Measurements from ENCODE around the gene LSR. TPM values are rescaled to one million over a fixed set of nuclear protein-coding genes. Genes with fewer than 3 reads are reported as not detected.

LSR gene
- total RNA-seq, 1 donor from 2014 or later, result 8.1 TPM

DNA sequence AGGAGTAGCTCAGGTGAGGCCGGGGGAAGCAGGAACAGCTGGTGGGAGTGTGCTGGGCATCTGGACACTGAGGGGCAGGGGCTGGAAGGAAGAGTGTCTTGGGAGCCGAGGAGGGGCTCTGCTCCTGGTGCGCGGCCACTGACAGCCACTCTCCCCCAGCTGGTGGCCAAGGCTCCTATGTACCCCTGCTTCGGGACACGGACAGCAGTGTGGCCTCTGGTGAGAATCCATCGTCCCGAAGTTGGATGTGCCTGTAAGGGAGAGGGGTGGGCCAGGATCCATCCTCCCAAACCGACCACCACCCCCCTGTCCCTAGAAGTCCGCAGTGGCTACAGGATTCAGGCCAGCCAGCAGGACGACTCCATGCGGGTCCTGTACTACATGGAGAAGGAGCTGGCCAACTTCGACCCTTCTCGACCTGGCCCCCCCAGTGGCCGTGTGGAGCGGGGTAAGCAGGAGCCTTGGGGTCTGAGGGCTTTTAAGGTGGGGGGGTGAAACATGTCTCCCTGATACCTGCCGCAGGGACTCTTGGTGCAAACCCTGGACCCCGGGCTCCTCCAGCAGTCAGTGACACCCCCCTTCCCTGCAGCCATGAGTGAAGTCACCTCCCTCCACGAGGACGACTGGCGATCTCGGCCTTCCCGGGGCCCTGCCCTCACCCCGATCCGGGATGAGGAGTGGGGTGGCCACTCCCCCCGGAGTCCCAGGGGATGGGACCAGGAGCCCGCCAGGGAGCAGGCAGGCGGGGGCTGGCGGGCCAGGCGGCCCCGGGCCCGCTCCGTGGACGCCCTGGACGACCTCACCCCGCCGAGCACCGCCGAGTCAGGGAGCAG is 17.9 kb downstream of the LSR start:
- DNase-seq (ENCODE audit: low spot score), result peak; percentile 88

DNA sequence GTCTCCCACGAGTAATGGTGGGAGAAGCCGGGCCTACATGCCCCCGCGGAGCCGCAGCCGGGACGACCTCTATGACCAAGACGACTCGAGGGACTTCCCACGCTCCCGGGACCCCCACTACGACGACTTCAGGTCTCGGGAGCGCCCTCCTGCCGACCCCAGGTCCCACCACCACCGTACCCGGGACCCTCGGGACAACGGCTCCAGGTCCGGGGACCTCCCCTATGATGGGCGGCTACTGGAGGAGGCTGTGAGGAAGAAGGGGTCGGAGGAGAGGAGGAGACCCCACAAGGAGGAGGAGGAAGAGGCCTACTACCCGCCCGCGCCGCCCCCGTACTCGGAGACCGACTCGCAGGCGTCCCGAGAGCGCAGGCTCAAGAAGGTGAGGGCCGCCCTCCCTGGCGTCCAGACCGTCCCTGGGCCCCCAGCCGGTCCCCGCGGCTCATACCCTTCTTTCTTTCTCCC is 18.6 kb downstream of the LSR start:
- DNase-seq (ENCODE audit: low spot score), result peak; percentile 91

DNA sequence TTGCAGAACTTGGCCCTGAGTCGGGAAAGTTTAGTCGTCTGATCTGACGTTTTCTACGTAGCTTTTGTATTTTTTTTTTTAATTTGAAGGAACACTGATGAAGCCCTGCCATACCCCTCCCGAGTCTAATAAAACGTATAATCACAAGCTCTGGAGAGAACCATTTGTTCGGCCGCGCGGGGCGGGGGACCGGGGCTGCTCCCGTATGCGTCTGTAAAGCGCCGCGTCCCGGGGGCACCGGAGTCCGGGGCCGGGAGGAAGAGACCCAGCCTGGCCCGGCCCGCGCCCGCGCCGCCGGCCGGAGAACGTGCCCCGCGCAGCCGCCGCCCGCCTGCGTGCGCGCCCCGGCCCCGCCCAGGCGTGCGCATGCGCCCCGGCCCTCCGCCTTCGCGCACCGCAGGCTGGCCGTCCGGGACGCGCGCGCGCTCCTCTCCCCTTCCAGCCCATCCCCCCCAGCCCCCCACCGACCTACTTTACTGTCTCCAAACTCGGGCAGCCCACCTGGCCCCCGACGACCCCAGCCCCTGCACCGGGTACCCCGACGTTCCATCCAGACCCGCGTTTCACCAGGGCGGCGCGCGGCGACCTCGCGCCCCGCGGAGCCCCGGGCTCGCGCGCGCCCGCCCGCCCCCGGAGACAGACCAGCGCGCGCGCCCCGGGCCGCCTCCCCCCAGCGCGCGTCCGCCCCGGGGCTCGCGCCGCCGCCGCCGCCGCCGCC is 19.2 kb downstream of the LSR start:
- peak; percentile 95 for DNase-seq (ENCODE audit: low spot score)

DNA sequence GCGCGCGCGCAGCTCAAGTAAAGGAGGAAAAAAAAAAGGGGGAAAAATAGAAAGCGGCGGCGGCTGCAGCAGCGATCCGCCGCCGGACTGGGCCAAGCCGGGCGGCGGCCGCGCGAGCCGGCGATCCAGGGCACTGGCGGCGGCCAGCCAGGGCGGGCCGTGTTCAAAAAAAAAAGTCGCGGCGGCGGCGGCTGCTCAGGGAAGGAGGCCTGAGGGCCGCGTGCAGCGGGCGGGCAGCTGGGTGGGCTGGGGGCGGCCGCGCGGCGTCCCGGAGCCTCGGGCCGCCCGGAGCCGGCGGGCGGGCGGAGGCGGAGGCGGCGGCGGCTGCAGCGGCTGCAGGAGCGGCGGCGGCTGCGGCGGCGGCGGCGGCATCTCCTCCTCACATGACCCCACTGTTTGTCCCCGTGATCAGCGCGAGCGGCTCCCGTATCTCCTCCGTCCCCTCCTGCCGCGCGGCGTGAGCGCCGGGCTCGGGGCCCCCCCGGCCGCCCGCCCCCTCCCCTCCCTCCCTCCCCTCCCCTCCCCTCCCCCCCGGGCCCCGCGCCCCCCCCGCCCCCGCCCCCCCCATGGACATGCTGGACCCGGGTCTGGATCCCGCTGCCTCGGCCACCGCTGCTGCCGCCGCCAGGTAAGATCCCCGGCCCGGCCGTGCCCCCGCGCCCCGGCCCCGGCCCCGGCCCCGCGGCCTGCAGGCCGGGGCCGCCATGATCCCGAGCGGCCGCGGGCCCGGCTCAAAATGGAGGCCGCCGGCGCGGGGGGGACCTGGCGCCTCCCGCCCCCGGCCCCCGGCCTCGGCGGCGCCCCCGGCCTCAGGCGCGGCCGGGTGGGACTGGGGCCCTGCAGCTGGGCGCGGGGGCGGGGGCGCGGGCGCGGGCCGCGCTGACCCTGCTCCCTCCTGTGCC is 20.0 kb downstream of the LSR start, which contains the start of gene USF2:
USF2 (plus strand) TSS at position 427 of the 902 bp plus-strand sequence; CDS start at position 567, 140 bp downstream.
- no peak for DNase-seq (ENCODE audit: low spot score)

DNA sequence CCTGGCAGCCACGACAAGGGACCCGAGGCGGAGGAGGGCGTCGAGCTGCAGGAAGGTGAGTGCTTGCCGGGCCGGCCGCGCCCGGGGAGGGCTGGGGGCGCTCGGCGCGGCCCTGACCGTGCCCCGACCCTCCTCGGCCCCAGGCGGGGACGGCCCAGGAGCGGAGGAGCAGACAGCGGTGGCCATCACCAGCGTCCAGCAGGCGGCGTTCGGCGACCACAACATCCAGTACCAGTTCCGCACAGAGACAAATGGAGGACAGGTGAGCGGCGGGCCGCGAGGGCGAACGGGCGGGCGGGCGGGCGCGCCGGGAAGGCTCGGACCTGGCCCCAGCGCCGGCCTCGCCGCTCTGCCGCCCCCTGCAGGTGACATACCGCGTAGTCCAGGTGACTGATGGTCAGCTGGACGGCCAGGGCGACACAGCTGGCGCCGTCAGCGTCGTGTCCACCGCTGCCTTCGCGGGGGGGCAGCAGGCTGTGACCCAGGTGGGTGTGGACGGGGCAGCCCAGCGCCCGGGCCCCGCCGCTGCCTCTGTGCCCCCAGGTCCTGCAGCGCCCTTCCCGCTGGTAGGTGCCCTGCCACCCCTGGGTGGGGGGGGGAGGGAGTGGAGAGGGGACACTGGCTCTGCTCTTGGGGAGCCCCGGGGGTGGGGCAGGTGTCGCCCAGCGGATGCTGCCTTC is 20.8 kb downstream of the LSR start:
- DNase-seq (ENCODE audit: low spot score), result peak; percentile 95

DNA sequence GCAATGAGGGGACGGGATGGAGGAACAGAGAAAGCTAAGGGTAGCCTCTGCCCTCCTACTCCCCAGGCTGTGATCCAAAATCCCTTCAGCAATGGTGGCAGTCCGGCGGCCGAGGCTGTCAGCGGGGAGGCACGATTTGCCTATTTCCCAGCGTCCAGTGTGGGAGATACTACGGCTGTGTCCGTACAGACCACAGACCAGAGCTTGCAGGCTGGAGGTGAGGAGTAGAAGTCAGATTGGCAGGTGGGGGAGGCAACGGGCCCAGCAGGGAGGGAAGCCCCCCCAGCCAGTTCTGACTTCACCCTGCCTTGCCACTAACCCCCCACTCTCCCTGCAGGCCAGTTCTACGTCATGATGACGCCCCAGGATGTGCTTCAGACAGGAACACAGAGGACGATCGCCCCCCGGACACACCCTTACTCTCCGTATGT is 21.6 kb downstream of the LSR start:
- no peak for DNase-seq (ENCODE audit: low spot score)

DNA sequence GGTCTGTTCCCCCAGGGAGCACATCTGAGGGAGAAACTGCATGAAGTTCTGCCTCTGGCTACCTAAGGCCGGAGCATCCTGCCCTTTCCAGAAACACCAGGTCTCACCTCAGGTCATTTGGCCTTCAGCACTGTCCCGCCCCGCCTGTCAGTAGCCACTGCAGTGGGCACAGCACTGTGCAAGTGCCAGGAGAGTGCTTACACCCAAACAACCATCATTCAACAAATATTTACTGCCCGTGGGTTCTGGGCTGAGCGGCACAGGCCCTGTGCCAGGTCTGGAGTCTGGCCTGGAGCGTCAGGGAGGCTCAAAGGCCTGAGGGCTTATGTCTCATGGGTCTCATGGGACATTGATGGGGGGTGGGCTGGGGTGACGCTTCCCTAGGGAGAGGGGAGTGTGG is 22.7 kb downstream of the LSR start:
- no peak for DNase-seq (ENCODE audit: low spot score)

DNA sequence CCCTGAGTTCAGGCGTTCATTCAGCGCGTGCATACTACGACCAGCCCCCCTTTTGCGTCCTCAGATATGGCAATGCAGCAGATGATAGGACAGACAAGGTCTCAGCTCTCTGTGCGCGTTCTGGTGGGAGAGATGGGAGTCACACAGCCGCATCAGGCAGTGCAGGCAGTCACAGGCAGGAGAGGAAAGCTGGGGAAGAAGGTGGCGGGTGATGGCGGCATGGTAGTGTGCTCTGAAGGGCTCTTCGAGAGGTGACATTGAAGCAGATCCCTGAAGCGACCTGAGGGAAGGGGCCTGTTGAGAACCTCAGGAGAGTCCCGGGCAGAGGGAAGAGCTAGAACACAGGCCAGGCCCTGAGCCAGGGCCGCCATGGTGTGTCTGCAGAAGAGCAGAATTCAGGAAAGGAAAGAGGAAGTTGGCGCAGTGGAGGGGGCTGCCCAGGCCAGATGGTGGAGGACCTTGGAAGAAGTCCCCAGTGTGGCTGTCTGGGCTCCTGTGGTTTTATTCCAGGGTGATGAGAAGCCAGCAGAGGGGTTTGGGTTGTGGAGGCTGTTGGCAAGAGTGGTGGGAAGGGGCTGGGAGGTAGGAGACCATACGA is 23.4 kb downstream of the LSR start:
- DNase-seq (ENCODE audit: low spot score), result no peak

DNA sequence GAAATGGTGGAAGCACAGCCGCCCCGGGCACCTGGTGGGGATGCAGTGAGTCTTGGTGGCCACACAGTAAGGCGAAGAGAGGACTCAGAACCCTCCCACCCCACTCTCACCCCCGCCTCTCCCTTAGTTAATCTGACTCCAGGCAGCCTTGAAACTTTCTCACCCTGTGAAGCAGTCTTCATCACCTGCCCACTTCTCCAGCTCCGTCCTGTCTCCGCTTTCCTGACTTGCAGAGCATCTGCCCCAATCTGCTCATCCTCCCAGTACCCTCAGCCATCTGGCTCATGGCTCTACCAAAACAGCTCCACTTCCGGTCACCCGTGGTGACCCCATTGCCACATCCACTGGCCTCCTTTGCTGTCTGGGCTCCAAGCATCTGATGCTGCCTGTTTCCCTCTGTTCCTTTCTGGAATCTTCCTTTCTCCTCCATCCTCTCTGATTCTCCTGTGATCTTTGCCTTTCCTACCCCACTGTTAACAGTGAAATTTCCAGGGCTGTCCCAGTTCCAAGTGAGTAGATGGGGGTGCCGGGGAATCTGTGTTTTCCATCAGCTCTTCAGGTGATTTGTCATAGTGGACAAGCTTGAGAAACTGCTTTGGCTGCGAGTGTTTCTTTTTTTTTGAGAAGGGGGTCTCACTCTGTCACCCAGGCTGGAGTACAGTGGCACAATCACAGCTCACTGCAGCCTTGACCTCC is 24.3 kb downstream of the LSR start:
- no peak for DNase-seq (ENCODE audit: low spot score)

DNA sequence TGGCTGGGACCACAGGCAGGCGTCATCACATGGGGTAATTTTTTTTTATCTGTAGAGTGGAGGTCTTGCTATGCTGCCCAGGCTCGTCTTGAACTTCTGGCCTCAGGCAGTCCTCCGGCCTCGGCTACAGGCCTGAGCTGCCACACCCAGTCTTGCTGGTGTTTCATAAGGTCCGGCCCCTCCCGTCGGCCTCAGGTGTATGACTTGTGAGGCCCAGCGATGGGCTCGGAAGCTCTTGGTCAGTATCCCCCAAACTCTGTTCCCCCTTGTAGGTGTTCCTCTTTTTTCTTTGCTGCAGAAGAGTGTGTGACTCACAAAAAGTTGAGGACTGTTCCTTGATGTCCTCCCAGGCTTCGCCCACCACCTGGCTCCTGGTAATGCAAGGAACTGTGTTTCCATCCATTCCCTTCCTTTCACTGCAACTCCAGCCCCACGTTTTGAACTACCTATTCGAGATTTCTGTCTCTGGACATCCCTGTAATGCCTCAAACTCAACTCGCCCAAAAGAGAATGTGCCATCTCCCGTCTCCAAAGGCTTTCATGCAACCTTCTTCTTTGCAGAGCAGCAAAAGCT is 25.0 kb downstream of the LSR start:
- DNase-seq (ENCODE audit: low spot score), result no peak

DNA sequence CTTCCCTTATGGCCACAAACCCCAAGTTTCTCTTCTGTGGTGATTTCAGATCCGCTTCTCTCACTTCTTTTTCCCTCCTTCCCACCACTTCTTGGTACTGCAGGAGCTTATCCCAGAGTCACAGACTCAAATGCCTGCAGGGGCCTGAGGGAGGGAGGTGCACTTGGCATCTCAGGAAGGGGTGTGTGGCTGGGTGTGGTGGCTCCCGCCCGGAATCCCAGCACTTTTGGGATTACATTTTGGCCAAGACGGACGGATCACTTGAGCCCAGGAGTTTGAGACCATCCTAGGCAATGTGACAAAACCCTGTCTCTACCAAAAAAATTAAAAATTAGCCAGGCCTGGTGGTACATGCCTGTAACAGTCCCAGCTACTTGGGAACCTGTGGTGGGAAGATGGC is 25.5 kb downstream of the LSR start:
- DNase-seq (ENCODE audit: low spot score), result no peak

DNA sequence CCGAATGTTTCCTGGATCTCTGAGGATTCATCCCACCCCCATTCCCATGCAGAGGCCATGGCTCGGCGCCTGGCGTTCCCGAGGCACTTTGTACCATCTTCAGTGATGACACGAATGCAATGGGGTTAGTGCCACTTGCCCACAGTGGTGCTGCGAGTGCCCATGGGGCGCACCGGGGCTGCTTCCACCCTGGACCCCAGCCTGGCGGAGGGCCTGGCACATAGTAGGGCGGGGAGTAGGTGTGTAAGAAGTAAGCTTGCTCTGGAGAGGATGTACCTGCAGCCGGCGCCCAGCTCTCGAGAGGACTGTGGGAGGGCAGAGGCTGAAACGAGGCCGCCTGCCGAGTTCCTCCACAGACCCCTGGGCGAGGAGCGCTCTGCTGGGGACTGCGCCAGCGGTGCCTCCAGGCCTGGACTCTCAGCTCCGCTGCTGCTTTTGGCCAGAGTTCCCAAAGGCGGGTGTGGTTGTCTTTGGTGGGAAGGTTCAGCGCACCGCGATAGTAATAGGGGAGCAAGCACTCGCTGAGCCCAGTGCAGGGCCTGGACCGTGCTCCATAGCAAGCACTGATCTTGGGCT is 28.0 kb downstream of the LSR start:
- DNase-seq (ENCODE audit: low spot score), result no peak

DNA sequence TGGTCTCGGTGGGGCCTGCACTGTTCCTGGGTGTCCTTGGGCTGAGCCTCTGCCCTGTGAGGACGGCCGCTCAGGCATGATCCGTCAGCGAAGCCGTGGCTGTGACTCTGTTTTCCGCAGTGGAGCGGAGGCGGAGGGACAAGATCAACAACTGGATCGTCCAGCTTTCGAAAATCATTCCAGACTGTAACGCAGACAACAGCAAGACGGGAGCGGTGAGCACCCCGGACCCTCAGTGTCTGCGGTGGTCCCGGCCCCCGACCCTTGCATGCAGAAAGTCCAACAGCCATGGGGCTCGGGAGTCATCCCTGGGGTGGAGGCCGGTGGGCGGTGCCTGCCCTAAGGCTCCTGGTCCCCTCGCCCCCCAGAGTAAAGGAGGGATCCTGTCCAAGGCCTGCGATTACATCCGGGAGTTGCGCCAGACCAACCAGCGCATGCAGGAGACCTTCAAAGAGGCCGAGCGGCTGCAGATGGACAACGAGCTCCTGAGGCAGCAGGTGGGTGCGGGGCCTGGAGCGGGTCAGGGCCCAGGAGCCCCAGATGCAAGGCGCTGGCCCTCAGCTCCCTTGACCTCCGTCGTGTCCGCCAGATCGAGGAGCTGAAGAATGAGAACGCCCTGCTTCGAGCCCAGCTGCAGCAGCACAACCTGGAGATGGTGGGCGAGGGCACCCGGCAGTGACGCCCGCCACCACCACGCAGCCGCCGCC is 29.9 kb downstream of the LSR start:
- no peak for DNase-seq (ENCODE audit: low spot score)

DNA sequence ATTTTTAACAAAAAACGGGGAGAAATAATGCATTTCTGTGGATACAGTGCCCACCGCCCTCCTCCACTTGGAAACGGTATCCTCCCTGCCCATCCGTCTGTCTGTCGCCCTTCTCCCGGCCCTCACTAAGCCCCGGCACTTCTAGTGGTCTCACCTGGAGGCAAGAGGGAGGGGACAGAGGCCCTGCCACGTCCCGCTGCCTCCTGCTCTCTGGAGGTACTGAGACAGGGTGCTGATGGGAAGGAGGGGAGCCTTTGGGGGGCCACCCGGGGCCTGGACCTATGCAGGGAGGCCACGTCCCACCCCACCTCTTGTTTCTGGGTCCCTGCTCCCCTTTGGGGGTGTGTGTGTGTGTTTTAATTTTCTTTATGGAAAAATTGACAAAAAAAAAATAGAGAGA is 30.6 kb downstream of the LSR start:
- no peak for DNase-seq (ENCODE audit: low spot score)

DNA sequence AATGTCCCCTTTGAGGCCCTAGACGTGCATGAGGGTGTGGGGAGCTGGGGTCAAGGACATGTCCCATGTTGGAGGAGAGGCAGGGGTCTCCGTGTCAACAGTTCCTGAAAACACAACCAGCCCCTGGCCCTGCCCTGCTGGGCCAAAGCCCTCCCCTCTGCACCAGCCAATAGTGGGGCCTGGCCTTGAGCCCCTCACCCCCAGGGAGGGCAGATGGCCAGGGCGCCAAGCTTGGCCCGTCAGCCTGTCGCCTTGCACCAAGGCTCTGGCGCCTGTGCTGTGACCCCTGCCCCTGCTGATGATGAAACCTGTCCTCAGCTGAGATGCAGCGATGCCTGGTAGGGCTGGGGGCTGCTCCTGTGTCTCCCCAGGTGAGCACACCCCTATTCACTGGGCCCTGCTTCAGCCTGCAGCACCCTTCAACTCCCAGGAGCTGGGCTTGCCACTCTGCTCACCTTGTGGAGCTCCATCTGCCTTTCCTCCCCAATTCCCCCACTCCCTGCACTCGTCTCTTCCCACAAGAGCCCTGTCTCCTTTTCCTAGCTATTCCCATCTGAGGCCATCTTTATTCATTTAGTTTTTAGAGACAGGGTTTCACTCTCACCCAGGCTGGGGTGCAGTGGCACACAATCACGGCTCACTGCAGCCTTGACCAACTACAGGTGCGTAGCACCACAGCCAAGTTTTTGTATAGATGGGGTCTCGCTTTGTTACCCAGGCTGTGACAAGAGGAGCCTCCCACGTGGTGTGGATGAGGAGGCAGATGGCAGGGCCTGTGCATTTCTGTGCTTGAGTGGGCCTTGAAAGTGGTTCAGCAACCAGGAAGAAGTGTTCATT is 31.4 kb downstream of the LSR start:
- no peak for DNase-seq (ENCODE audit: low spot score)

DNA sequence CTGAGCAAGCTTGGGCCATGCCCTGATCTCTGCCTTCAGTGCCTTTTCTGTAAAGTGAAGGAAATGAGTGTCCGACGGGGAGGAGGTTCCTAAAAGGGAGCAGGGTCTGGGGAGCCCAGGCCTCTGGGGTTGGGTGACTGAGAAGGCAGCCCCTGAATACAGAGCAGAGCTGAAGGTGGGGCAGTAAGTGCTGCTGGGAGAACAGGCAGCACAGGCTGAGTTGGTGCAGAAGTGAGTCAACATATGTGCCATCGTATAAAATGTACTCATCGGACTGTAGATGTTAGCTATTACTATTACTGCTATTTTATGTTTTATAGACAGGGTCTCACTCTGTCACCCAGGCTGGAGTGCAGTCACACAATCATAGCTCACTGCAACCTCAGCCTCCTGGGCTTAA is 32.5 kb downstream of the LSR start:
- DNase-seq (ENCODE audit: low spot score), result no peak
